Loucy (cell line): ENCODE measurements around the gene SCFD2.

Experiments
- EZH2phosphoT487 ChIP-seq: fragments of 200-600 bp; IDR thresholded peaks from 2 replicates; pipeline ENCODE4 v1.6.1; 2018; ENCODE audit warnings: antibody characterized with exemption, mild to moderate bottlenecking, moderate library complexity, borderline replicate concordance
- TF ChIP-seq, protein P1 (sequence below): fragments of 200-600 bp; sonication (generic); conservative IDR thresholded peaks from 2 replicates; pipeline ENCODE4 v1.5.1; 2014; ENCODE audit warnings: mild to moderate bottlenecking, antibody characterized with exemption, low read length

DNA sequence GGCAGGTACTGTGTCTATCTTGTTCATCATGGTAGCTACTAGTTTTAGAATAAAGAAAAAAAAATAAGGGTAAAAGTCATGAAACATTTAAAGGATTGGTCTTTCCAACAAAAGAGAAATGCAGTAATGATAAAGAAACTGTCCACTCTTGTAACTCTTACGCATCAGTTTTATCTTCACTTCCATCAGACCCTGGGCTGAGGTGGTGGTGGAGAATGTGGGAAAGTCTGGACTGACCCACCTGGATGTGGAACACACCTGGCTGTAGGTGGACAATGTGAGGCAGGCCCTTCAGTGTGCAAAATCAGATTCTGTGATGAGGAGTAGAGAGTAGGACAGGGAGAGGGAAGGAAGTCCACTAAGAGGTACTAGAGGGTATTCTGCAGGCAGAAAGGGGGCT, 375.2 kb downstream of the SCFD2 start:
- TF ChIP-seq, protein P1, sequence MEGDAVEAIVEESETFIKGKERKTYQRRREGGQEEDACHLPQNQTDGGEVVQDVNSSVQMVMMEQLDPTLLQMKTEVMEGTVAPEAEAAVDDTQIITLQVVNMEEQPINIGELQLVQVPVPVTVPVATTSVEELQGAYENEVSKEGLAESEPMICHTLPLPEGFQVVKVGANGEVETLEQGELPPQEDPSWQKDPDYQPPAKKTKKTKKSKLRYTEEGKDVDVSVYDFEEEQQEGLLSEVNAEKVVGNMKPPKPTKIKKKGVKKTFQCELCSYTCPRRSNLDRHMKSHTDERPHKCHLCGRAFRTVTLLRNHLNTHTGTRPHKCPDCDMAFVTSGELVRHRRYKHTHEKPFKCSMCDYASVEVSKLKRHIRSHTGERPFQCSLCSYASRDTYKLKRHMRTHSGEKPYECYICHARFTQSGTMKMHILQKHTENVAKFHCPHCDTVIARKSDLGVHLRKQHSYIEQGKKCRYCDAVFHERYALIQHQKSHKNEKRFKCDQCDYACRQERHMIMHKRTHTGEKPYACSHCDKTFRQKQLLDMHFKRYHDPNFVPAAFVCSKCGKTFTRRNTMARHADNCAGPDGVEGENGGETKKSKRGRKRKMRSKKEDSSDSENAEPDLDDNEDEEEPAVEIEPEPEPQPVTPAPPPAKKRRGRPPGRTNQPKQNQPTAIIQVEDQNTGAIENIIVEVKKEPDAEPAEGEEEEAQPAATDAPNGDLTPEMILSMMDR, result no peak
- no peak for TF ChIP-seq EZH2phosphoT487
